ENCODE results near the gene GRIN2C. TPM values are rescaled to one million over a fixed set of nuclear protein-coding genes. Genes with fewer than 3 reads are reported as not detected.
"Not testable (repeated sequence)": the region's sequence is repeated elsewhere in the genome, so short reads cannot be mapped to it uniquely, and the experiment has no call there.

GRIN2C gene
- total RNA-seq: 0.09 and 0.60 TPM in 2 replicates
- 0.03 and 0.04 TPM in 2 replicates for polyA plus RNA-seq
- polyA plus RNA-seq (2011; cell fraction: cytosol; rRNA removed): 0.01 TPM in 2 replicates
- polyA plus RNA-seq (2011; cell fraction: nucleus; rRNA removed): 0.17 and 0.25 TPM in 2 replicates
- polyA plus RNA-seq (2012): 0.12 and 0.16 TPM in 2 replicates
- 0.04 and 0.15 TPM in 2 replicates for polyA minus RNA-seq
- not detected for polyA minus RNA-seq (2011; cell fraction: cytosol; rRNA and poly(A)+ RNA removed)
- 0.10 and 0.14 TPM in 2 replicates for polyA minus RNA-seq (2011; cell fraction: nucleus; rRNA and poly(A)+ RNA removed)
- Bru-seq, nascent RNA: percentile 5 among the genes with signal in this experiment
- percentile 66 among the genes with signal in this experiment for BruChase-seq, experiment 1, labeled RNA remaining after a 6-hour chase
- percentile 32 among the genes with signal in this experiment for BruChase-seq, experiment 2, labeled RNA remaining after a 2-hour chase
- long read RNA-seq, partial matches to known transcripts: 1 of 1 reads
- long read RNA-seq, other reads (novel, unspliced or antisense): 0 of 1 reads

GRCh38 chr17:74859459-74860228 lies at the start of gene GRIN2C:
Gene GRIN2C, minus strand, starts transcription at chr17:74859885. Its CDS starts 4,793 bp downstream, at chr17:74855092.
- H2AFZ ChIP-seq (ENCODE audit: low read depth, low read length): no peak within 1 kb of the TSS
- H4K20me1 ChIP-seq (replicated peaks; ENCODE audit: control insufficient read depth, extremely low read depth, insufficient read depth, low read length): no peaks in the 10 kb centered on the region
- peak within 1 kb of the TSS in 1 of 3 experiments; percentile 10 for H3K4me3 ChIP-seq (replicated peaks in 1 of 3; ENCODE audit: insufficient read depth in 1 of 3, low read depth in 1 of 3, low read length in 3 of 3)
- no peaks in the 10 kb centered on the region for H3K9me3 ChIP-seq (replicated peaks; ENCODE audit: control insufficient read depth, insufficient read depth, low read length)
- H3K36me3 ChIP-seq (ENCODE audit: control insufficient read depth in 2 of 2, extremely low read depth in 1 of 2, insufficient read depth in 2 of 2, low read length in 2 of 2): no peaks in the 10 kb centered on the region
- no peaks in the 10 kb centered on the region for H3K79me2 ChIP-seq (ENCODE audit: control insufficient read depth, insufficient read depth, low read length)
- peaks cover 7% of the 10 kb centered on the region for H3K4me1 ChIP-seq (ENCODE audit: control insufficient read depth, extremely low read depth, insufficient read depth, low read length)
- dilution Hi-C loops (cut with MboI; ENCODE audit: extremely low pct_ligation_motif_present, low sequenced_read_pairs): no loop called here
- ChIA-PET CTCF (interaction anchor here (0.7 to 14.2 kb wide), 10 partner anchors 11 to 100 kb away, joined by 3 to 325 read pairs (median 10); partner anchors contain the start of gene NAT9), POLR2A (no interaction called here)
- no TSS peak for BruUV-seq (replicated peaks)
- FAIRE-seq: no peak
- no peak within 1 kb of the TSS for H3K27ac ChIP-seq (ENCODE audit: insufficient read depth, low read depth, low read length)
- TF ChIP-seq MAX (IDR thresholded peaks at IDR 0.05; ENCODE audit: insufficient read depth, insufficient read length): no peak
- no peak for TF ChIP-seq FOS (IDR thresholded peaks at IDR 0.05; ENCODE audit: borderline replicate concordance, insufficient read depth, low read length)
- no peak for TF ChIP-seq POLR2AphosphoS5 (IDR thresholded peaks at IDR 0.05; ENCODE audit: insufficient read depth, low read depth, low read length)
- TF ChIP-seq MYC (IDR thresholded peaks at IDR 0.05; ENCODE audit: low read depth, low read length): no peak
- no peak for TF ChIP-seq CTCF (IDR thresholded peaks at IDR 0.05; ENCODE audit: extremely low read depth in 1 of 2, insufficient read depth in 1 of 2, low read depth in 1 of 2, low read length in 2 of 2)
- no peak for TF ChIP-seq JUN (IDR thresholded peaks at IDR 0.05; ENCODE audit: borderline replicate concordance, insufficient read depth, insufficient read length, low read depth)
- no peak for TF ChIP-seq EZH2 (IDR thresholded peaks at IDR 0.05; ENCODE audit: borderline replicate concordance, low read depth, low read length, severe bottlenecking)
- no peak for TF ChIP-seq POLR2A (IDR thresholded peaks at IDR 0.05; ENCODE audit: low read depth, low read length)
- TF ChIP-seq GATA2 (IDR thresholded peaks at IDR 0.05; ENCODE audit: insufficient read depth, insufficient read length, low read depth, low read length): no peak
- H3K4me2 ChIP-seq (ENCODE audit: insufficient read depth, low read length): no peak within 1 kb of the TSS
- H3K9ac ChIP-seq (replicated peaks; ENCODE audit: extremely low read depth, insufficient read depth, low read length): no peak within 1 kb of the TSS
- peaks cover 39 to 40% of the 10 kb centered on the region in 2 experiments for H3K27me3 ChIP-seq (ENCODE audit: control insufficient read depth in 2 of 2, insufficient read depth in 2 of 2, low read length in 2 of 2)
- intact Hi-C loops (cut with micrococcal nuclease): no loop called here
- no peak for DNase-seq (ENCODE audit: low read depth, low spot score)
- H3K9me1 ChIP-seq (replicated peaks; ENCODE audit: control insufficient read depth, extremely low read depth, insufficient read depth, low read length): no peaks in the 10 kb centered on the region

- BruUV-seq (replicated peaks); H3K9ac ChIP-seq (replicated peaks; ENCODE audit: extremely low read depth, insufficient read depth, low read length); H3K4me2 ChIP-seq (ENCODE audit: insufficient read depth, low read length); dilution Hi-C loops (cut with MboI; ENCODE audit: extremely low pct_ligation_motif_present, low sequenced_read_pairs); DNase-seq (ENCODE audit: low read depth, low spot score); intact Hi-C loops (cut with micrococcal nuclease); H2AFZ ChIP-seq (ENCODE audit: low read depth, low read length); H3K9me3 ChIP-seq (replicated peaks; ENCODE audit: control insufficient read depth, insufficient read depth, low read length); H3K4me3 ChIP-seq (replicated peaks in 1 of 3; ENCODE audit: insufficient read depth in 1 of 3, low read depth in 1 of 3, low read length in 3 of 3); H3K27me3 ChIP-seq (ENCODE audit: control insufficient read depth in 2 of 2, insufficient read depth in 2 of 2, low read length in 2 of 2); POLR2A ChIA-PET; H3K27ac ChIP-seq (ENCODE audit: insufficient read depth, low read depth, low read length); H3K79me2 ChIP-seq (ENCODE audit: control insufficient read depth, insufficient read depth, low read length); H3K36me3 ChIP-seq (ENCODE audit: control insufficient read depth in 2 of 2, extremely low read depth in 1 of 2, insufficient read depth in 2 of 2, low read length in 2 of 2); FAIRE-seq; H3K9me1 ChIP-seq (replicated peaks; ENCODE audit: control insufficient read depth, extremely low read depth, insufficient read depth, low read length); H4K20me1 ChIP-seq (replicated peaks; ENCODE audit: control insufficient read depth, extremely low read depth, insufficient read depth, low read length); CTCF ChIA-PET; H3K4me1 ChIP-seq (ENCODE audit: control insufficient read depth, extremely low read depth, insufficient read depth, low read length): not testable (repeated sequence)
These were observed 49.4 kb upstream of the GRIN2C start for GRCh38 chr17:74909097-74909496.
